Fibroblast of gingiva (primary cell): ENCODE results near the gene MTLN.
"Not testable (repeated sequence)": the region's sequence is repeated elsewhere in the genome, so short reads cannot be mapped to it uniquely, and the experiment has no call there.

Experiments
- DNase-seq: peaks from one replicate; pipeline ENCODE4 v3.0.0-alpha.2; 2011; ENCODE audit warnings: low read depth

The MTLN gene

GRCh38 chr2:110198016-110198415 is 14.3 kb downstream of the MTLN start:
- DNase-seq = no peak

- DNase-seq = no peak
These were observed 14.9 kb downstream of the MTLN start for GRCh38 chr2:110197452-110197851.

GRCh38 chr2:110190169-110190568 is 22.2 kb downstream of the MTLN start:
- DNase-seq = not testable (repeated sequence)

GRCh38 chr2:110182449-110182848 is 29.9 kb downstream of the MTLN start:
- DNase-seq = no peak

GRCh38 chr2:110180036-110180435 is 32.3 kb downstream of the MTLN start:
- DNase-seq = no peak

GRCh38 chr2:110173523-110173922 is 38.8 kb downstream of the MTLN start:
- peak; percentile 42 for DNase-seq

- no peak for DNase-seq
These were observed 39.8 kb downstream of the MTLN start for GRCh38 chr2:110172506-110172905.

GRCh38 chr2:110170102-110170501 is 42.2 kb downstream of the MTLN start:
- no peak for DNase-seq

GRCh38 chr2:110167326-110168000 is 44.9 kb downstream of the MTLN start:
- DNase-seq = no peak

- DNase-seq = peak; percentile 8
These were observed 46.1 kb downstream of the MTLN start for GRCh38 chr2:110166266-110166665.
